ENCODE data around the gene CLDN14. TPM values are rescaled to one million over a fixed set of nuclear protein-coding genes. Genes with fewer than 3 reads are reported as not detected.
A peak's percentile ranks its signal among the peaks of the same experiment; 100 is the strongest.
"Not testable (repeated sequence)": the region's sequence is repeated elsewhere in the genome, so short reads cannot be mapped to it uniquely, and the experiment has no call there.

Gene CLDN14
- total RNA-seq, 1 donor from 2014 or later: 0.26 TPM

DNA sequence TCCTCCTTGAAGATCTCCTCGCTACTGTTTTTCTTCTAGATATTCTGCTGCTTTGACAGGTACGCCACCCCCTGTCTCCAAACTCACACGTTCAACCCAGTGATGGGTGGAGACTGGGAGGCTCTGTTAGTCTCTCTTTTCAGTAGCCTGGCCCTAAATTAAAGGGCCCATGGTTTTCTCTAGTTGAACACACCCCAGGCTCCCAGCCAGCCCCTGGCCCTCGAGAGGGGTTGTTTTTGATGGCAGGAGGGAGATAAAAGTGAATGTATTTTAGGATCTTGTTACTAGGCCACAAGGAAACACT, 21.6 kb upstream of the CLDN14 start:
- no peak for DNase-seq (ENCODE audit: low read depth in 2 of 2)

GRCh38 chr21:36499578-36500471, 19.9 kb upstream of the CLDN14 start:
- DNase-seq (ENCODE audit: low read depth in 2 of 2): no peak

- DNase-seq (ENCODE audit: low read depth in 2 of 2): no peak
These were observed 14.6 kb upstream of the CLDN14 start for GRCh38 chr21:36494557-36494956.

DNA sequence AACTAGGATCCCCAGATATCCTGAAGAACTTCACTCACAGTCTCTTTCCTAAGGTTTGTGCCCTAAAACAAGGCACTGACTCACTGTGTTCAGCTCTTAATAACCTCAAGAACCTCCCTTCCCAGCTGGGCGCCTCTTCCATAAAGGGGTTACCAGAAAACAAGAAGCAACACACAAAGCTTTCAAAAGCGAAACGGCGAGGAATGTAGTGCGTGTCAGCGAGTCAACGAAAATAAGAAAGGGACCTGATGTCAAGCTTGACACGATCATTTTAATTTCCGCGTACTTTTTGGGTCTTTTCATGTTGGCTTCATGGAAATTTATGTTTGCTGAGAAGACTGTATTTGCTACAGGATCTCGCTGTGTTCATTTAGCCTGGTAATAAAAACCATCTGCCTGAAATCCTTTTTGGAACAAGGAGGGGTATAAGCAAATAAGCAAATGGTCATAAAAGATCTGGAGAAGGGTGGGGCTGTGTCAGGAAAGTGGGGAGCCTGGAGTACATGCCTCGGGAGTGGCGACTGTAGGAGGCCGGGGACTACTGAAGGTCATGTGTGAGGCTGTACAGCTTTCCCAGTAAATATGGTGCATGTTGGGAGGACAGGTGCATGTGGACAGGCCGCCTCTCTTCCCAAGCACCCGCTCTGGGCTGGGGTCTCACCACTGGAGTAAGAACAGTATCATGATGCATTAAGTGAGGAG, 11.4 kb upstream of the CLDN14 start:
- no peak for DNase-seq (ENCODE audit: low read depth in 2 of 2)

GRCh38 chr21:36489776-36490165, 9.8 kb upstream of the CLDN14 start:
- no peak for DNase-seq (ENCODE audit: low read depth in 2 of 2)

GRCh38 chr21:36489103-36489775, 9.3 kb upstream of the CLDN14 start:
- DNase-seq (ENCODE audit: low read depth in 2 of 2): no peak

GRCh38 chr21:36487641-36488307, 7.9 kb upstream of the CLDN14 start:
- peak; percentile 18 to 84 for DNase-seq (ENCODE audit: low read depth in 2 of 2)

DNA sequence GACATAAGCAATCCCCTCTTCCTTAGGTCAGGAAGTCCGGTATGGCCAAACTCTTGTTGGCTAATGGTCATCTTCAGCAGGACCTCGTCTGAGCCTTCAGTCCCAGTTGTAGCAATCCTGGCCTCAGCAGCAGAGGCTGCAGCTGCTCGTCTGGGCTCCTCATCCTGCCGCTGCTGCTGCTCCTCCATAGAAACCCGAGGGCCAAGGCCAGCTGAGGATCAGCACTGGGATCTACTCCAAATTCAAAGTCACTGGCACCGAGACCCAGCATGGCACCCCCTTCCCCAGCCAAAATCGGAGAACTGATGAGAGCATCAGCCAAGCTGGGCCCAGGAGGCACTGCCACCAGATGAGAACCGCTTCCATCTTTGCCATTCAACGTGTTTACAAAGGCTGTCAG, 6.3 kb upstream of the CLDN14 start:
- DNase-seq (ENCODE audit: low read depth in 2 of 2): no peak

- DNase-seq (ENCODE audit: low read depth in 2 of 2): no peak
These were observed 5.6 kb upstream of the CLDN14 start for GRCh38 chr21:36485476-36485875.

GRCh38 chr21:36483095-36483494, 3.2 kb upstream of the CLDN14 start:
- DNase-seq (ENCODE audit: low read depth in 2 of 2): no peak

GRCh38 chr21:36482673-36483072, 2.8 kb upstream of the CLDN14 start:
- DNase-seq (ENCODE audit: low read depth in 2 of 2): no peak

DNA sequence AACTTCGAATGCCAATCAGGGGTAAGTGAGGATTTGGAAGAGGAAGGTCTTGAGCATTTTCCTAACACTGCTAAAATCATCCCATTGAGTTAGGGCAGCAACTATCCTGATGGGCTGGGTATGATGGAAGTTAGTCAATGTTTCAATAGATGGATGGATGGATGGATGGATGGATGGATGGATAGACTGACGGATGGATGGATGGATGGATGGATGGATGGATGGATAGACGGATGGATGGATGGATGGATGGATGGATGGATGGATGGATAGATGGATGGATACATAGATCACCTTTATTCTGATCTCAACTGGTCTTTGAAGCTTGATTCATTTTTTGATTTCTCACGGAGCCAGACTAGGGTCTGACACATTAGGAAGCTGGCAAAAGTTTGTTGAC, 2.3 kb upstream of the CLDN14 start:
- no peak for DNase-seq (ENCODE audit: low read depth in 2 of 2)

DNA sequence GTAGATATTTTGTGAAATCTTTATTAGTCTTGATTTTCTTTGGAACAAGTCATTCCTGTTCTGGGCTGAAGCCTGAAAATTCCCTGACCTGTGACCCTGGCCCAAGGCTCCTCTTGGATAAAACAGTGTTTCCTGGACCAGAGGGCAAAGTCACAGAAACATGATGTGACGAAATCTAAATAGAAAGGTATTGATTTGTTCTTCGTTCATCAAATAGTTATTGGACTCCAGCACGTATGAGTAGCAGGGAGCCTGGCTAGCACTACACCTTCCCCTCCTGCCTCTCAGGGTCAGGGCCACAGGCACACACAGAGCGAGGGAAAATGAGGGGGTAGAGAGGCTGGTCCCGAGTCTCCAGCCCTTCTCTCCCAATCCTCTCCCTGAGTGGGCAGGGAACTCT, 1.7 kb upstream of the CLDN14 start:
- no peak for DNase-seq (ENCODE audit: low read depth in 2 of 2)

DNA sequence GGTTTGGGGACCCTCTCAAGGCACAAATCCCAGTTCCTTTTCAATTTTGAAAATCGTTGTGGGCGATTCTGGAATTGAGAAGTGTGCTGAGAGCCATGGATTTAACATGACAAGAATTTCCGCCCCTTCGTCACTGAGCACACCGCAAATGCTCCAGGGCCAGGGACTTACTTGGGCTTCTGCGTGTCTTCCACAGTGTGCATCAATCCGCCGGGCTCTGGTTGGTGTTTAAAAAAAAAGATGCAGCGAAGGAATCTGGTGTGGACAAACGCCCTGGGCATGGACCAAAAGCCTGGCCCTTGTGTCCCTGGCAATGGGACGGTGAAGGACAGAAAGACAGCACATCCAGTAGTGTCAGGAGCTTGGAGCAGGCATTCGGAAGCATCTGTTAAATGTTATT, 696 bp upstream of the CLDN14 start:
- DNase-seq (ENCODE audit: low read depth in 2 of 2): no peak

GRCh38 chr21:36478941-36479340, 981 bp downstream of the CLDN14 start:
- DNase-seq (ENCODE audit: low read depth in 2 of 2): peak in 1 of 2 donors; percentile 53

GRCh38 chr21:36478207-36478701, 1.7 kb downstream of the CLDN14 start:
- peak in 1 of 2 donors; percentile 85 for DNase-seq (ENCODE audit: low read depth in 2 of 2)

DNA sequence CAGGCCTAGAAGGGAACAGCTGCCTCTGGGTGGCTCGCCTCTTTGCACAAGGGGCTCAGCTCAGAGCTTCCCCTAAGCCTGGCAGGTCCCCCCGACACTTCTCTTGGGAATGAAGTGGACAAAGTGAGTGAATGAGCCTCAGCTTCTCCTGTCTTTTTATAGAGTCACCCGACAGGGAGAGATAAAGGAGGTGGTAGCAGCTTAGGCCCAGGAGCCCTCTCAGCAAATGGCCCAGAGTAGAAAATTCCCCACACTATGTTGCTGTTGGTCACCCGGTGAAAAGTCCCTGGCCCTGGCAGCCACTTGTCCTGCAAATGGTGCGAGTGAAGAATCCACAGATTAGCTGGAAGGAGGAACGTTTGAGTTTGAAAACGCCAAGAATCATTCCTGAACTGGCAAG, 2.4 kb downstream of the CLDN14 start:
- no peak for DNase-seq (ENCODE audit: low read depth in 2 of 2)

DNA sequence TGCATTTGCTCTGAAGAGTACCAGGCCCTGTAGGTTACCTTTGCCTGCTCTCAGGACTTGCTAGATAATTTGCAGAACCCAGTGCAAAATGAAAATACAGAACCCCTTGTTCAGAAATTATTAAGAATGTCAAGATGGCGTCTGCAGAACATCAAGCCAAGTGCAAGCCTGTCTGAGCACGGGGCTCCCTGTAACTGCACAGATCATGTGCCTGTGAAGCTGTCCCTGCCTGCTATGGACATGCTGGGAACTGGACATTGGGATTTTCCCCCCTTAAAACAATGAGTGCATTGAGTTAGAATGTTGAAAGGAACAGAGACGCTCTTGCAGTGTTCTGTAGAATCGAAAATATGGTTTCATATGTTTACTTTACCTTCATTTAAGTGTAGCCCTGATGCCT, 2.9 kb downstream of the CLDN14 start:
- no peak for DNase-seq (ENCODE audit: low read depth in 2 of 2)

- DNase-seq (ENCODE audit: low read depth in 2 of 2): not testable (repeated sequence)
These were observed 3.4 kb downstream of the CLDN14 start for GRCh38 chr21:36476541-36476940.

- peak in 1 of 2 donors; percentile 41 for DNase-seq (ENCODE audit: low read depth in 2 of 2)
These were observed 5.3 kb downstream of the CLDN14 start for GRCh38 chr21:36474591-36474990.

- DNase-seq (ENCODE audit: low read depth in 2 of 2): no peak
These were observed 6.7 kb downstream of the CLDN14 start for GRCh38 chr21:36473203-36473602.

GRCh38 chr21:36472377-36472776, 7.5 kb downstream of the CLDN14 start:
- DNase-seq (ENCODE audit: low read depth in 2 of 2): no peak

Data from dermis microvascular lymphatic vessel endothelial cell (primary cell).